Measurements from ENCODE around the gene CES5A.
"Not testable (repeated sequence)": the region's sequence is repeated elsewhere in the genome, so short reads cannot be mapped to it uniquely, and the experiment has no call there.

The CES5A gene

DNA sequence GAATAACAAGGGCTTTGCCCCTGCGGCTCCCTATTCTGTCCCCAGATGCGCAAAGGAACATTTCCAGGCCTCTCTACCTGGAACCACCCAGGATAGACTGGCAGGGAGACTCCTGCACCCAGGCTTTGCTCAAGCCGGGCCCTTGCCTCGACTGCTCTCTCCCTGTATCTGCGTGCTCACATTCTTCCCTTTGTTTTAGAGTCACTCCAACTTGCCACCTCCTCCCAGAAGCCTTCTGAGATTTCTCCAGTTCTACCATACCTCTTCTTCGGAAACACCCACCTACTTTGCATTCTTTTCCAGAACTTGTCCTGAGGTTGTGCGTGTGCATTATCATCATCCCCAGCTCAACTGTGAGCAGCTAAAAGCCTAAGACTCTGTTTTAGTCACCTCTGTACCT, 3.0 kb downstream of the CES5A start:
- DNase-seq, result no peak

DNA sequence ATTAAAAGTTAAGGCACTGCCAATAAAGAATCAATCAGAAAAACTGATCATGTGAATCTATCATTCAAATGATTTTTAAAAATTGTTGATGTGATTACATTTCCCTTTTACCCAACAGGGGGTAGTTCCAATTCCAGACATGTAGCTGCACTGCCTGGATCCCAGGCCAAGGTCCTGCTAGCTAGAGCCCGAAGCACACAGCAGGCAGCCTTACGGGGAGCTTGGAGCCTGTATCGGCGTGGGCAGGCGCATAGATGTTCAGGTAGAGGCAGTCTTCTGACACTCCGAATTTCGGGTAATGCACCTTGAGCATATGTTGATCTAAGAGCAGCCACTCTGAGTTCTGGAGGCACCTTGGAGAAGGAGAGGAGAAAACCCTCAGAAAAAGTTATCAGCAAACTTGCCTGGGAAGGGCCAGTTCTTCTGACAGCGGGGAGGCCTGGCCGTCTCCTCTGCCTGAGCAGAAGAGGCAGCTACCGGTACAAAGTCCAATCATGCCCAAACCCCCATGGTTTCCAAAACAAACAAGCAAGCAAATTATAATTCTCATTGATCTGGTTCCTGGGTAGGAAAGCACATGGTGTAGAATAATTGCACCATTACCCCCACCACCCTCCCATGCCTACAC, 3.6 kb downstream of the CES5A start:
- peak; percentile 24 for DNase-seq

DNA sequence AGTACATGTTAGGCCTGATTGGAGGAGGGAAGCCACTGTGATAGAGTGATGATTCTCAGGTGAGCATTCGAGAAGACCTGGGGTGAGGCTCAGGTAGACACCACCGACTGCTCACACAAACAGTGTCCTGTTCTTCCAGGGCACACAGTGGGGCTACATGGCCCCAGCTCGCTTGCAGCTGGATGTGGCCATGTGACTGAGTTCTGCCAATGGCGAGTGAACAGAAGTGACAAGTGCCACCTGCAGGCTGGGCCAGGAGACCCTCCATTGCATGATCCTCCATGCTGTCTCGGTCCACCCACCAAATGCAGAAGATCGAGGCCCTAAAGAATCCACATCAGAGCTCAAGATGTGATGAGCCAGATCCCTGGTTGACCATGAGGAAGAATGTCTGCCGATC, 6.2 kb downstream of the CES5A start:
- no peak for DNase-seq

DNA sequence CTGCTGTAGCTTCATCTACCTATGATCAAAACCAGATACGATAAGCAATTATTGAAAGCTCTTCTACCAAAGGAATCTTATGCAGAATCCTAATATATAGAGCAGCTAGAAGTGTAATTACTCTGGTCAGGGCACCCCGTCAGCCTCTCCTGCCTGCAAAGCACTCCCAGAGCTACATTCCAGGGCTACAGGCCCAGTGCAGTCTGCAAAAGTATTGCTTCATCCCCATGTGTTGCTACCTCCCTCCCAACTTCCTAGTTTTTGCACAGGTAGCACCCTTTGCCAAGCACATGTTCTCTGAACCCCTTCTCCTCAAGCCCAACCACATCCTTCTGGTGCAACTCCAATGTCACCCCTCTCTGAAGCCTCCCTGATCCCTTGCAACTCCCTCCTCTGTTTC, 7.0 kb downstream of the CES5A start:
- DNase-seq, result no peak

DNA sequence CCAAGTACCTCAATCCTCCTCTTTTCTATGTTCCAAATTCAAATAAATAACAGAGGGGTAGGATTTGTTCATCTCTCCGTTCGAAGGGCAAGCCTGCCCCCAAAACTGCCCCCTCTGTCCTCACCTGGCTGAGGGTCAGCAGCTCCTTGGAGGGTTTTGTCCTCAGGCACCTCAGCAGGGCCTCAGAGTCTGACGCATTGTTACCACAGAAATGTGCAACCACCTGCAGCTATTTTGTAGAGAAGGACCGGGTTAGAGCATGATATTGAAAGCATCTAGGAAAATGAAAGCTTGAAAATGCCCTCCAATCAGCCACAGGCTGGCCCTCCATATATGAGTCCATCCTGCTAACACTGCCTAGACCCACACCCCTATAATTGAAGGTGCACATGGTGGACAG, 13.9 kb downstream of the CES5A start:
- no peak for DNase-seq

DNA sequence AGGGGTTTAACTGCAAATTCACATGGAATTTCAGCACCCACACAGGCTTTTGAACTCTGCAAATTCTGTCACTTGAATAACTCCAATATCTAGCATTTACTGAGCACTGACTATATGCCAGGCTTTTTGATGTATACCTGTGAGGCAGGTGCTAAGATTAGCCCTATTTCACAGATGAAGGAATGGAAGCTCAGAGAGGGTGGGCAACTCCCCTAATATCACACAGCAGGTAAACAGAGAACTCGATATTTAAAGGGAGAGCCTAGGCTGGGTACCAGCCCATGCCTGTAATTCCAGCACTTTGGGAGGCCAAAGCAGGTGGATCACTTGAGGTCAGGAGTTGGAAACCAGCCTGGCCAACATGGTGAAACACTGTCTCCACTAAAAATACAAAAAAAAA, 17.5 kb downstream of the CES5A start:
- DNase-seq, result not testable (repeated sequence)

DNA sequence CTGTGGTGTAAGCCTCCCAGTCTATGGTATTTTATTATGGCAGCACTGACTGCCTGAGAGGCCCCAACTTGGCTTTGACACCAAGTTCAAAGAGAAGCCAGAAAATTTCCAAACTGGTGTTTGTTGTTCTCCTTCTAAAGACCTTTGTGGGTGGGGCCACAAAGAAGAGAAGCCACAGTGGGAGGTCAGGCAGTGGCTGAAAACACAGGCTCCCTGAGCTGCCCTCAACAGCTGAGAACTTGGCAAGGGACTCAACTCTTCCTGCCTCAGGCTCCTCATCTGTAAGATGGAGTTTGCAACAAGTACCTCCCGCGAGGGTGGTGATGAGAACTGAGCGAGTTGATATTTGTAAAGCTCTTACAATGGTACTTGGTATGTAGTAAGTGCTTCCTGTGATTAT, 18.2 kb downstream of the CES5A start:
- no peak for DNase-seq

DNA sequence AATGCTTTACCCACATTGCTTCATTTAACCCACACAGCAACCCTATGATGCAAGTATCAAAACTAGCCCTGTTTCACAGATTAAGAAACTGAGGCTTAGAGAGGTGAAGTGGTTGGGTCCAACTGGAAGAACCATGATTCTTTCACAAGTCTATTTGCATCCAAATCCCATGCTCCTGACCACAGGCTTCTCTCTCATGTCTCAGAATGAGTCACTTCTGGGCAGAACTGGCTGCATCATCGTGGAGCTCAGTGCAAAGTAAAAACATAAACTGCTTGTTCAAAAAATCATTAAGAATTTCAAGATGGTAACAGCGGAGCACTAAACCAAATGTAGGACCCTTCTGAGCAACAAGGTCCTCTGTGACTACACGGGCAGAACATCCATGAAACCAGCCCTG, 22.1 kb downstream of the CES5A start:
- DNase-seq, result no peak

DNA sequence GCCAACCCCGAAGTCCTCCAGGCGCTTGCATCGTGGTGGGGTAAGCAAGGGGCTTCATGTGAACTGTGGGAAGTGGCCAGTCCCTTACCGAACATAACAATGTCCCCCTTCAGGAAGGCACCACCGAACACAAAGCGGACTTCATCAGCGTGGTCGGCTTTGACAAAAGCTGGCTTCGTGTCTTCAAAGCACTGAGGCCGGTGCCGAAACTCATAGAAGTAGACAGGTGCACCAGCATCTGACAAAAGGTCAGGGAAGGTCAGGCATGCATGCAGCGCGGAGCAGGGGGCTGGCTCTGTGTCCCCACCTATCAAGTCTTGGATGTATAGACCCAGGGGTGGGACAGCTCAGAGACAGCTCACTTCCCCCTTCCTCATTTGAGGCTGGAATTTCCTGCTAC, 25.6 kb downstream of the CES5A start:
- no peak for DNase-seq

DNA sequence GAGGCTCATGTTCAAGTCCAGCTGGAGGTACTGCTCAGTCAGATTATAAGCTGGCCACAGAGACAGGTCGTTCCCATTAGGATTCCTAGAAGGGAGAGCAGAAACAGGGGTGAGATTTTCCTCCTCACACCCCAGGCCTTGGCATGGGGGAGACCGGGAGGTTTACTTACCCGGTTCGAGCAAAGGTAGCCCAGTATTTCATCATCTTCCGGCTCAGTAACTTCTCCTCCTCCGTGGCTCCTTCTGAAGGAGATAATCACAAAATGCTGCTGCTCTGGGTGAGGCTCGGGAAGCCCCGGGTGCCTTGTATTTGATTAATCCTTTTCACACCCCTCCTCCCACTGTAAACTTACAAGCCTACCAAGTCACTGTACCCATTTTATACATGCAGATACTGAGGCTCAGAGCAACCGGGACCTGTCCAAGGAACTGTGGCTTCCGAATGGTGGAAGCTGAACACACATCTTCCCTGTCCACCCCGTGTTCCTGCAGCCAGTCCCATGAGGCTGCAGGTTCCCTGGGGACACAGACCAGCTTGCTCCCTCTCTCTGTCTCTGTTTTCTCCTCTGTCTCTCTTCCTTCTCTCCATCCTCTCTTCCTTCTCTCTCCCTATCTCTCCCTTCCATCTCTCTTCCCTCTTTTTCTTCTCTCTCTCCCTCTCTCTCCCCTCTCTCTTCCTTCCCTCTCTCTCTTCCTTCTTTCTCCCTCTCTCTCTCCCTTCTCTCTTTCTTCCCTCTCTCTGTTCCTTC, 28.4 kb downstream of the CES5A start:
- no peak for DNase-seq

DNA sequence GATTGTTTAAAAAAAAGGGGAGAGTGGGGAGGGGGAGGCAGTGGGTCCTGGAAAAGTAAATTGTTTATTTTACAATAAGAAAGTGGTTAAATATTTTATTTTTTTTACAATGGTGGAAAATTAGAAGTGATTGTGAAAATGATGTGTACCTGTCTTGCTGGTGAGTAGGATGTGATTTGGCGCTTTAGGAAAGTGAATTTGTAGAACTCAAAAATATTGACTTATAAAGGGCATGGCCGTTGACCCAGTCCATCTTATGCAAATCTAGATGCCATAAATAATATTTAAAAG, 32.1 kb downstream of the CES5A start:
- no peak for DNase-seq

DNA sequence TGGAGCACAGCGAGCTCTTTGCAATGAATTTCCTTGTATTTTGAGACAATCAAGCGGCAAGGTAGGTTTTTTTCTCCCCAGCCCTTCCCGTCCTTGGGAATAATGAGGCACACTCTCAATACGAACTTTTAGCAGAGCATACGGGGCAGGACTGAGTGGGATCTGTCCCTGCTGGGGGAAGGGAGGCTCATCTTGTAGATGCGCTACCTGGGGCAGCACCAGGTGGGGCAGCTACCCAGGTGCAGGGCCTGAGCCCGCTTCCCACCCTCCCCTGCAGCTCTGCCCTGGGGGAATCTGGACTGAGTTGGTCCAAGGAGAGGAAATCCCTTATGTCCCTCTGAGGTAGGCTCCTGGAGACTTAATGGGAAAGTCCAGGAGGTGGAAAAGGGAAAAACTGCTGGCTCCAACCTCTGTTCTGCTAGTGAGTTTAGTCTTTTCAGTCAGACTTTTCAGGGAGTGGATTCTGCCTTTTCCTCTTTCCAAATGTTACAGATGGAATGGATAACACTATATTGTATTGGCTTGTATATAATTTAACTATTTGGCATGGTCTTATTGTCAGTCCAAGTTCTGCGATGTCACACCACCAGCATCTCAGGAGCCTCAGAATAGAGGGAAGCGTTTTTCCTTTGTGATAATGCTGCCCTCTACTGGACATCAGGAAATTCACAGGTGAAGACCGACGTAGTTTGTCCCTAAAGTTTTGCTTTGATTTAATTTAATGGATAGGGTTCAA, 32.6 kb downstream of the CES5A start:
- peak; percentile 68 for DNase-seq

DNA sequence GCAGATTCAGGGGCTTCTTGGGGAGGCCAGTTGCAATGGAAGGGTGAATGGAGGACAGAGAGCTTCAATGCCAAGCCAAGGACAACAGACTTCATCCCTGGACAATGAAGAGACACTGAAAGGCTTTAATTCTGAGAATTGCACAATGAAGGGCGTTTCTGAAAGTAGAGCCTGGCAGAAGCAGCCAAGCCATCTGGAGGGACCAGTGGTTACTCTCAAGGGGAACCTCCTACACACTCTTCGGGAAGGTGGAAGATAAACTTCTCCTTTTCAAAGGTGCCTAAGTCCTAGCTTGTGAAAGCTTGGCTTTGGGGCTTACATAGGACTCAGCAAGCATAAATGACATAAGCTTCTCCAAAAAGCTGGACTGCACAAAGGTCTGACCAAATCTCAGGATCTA, 36.1 kb downstream of the CES5A start:
- no peak for DNase-seq

DNA sequence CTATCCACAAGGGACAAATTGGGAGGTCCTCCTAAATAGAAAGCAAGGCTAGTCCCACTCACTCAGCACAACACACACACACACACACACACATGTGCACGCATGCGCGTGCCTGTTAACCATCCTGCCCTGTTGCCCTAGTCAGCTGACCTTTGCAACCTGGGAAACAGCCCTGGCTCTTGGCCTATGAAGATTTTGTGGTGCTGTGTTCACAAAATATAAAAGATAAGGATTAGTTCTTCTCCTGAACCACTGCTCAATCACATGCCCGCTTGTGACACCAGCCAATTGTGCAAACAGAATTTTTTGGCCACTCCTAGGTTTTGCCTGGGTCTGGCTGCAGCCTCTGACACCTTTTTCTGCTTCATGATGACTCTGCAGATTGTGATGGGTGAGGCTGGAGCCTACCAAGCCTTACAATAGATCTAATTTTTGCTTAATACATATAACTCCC, 39.0 kb downstream of the CES5A start:
- no peak for DNase-seq

DNA sequence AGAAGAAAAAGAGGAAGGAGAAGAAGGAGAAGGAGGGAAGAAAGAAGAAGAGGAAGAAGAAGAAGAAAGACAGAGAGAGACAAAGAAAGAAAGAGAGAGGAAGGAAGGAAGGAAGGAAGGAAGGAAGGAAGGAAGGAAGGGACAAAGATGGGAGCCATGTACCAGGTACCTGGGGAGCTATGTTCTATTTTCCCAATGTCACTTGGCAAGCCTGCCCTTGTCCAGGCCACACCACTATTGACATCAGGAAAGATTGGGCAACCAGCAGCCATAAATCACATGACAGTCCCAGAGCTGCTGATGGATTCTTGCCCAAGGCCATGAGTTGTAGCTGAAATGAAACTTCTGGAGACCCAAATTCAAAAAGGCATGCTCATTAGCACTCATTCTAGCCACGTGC, 39.6 kb downstream of the CES5A start:
- DNase-seq, result no peak

DNA sequence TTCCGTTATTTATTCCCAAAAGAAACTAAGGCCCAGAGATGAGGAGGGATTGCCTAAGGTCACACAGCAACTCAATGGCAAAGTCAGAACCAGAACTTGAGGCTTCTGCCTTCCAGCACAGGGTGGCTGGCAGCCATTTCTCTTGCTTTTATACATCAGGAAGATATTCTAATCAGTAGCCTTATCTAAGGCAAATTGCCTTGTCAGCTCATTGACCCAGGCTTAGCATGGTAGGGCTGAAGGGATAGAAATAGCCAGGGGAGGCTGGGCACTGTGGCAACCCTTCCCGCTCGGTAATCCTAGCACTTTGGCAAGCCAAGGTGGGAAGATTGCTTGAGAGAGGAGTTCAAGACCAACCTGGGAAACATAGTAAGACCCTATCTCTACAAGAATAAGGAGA, 40.0 kb downstream of the CES5A start:
- DNase-seq, result not testable (repeated sequence)

DNA sequence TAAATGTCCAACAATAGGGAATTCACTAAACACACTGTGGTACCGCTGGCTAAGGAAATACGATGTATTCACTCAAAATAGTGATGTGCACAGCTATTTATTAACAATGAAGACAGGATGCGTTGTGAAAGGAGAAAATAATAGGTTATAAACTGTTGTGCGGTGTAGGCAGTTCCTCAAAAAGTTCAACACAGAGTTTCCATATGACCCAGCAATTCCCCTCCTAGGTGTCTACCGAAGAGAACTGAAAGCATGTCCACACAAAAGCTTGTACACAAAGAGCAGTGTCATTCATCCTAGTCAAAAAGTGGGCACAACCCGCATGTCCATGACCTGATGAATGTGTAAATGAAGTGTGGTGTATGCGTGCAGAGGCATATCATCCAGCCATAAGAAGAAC, 41.1 kb downstream of the CES5A start:
- DNase-seq, result no peak

DNA sequence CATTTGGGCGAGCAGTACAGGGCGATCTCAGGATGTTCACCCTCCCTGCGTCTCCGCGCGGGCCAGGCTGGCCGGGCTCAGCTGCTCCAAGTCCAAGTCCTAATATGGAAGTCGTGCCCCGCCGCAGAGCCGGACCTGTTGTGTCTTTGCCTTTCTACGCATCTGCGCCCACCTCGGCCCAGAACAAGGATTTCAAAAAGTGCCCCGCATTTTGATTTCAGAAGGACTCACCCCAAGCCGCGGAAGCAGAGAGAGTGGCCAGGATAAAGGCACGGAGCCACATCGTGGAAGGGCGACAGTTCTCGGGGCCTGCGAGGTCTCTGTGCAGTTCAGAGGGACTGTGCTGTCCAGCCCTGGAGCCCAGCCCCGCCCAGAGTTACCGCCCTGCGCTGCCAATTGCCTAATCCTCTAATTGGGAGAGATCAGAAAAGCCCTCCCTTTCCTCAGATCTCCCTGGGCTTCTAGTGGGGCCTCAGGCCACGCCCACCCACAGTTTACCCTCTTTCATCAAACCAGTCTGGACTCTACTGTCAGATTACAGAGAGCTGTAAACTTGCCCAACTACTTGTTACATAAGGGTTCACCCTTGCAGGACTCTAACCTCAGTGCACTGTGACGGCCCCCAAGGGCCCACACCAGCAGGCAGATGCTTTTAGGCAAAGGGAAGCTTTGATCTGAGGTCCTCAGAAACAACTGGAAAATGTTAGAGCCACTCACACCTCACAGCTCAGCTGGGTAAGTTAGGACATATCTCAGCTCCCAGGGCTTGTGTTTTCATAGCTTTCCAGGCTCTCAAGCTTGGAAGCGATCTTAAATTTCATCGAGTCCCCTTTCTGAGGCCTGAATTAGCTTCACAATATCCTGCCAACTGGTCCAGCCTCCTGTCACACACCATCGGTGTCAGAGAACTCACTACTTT, 42.1 kb downstream of the CES5A start, which contains the start of gene CES1:
Gene CES1, minus strand, starts transcription at position 324 of the 919 bp plus-strand sequence. Its CDS starts 41 bp downstream, at position 283.
- DNase-seq, result no peak

DNA sequence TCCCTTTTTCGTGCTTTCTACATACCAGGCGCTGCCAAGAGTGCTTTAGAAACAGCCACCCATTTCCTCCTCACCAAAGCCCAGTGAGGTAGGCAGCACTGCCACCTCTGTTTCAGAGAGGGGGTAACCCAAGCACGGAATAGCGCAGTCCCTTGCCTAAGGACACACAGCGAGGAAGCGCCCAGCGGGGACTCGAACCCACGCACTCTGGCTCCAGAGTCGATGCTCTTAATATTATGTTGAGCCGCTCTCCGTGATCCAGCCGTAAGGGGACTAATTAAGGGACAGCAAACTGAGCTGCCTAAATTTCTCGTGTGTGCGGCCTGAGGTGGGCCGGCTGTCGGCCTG, 42.8 kb downstream of the CES5A start:
- no peak for DNase-seq

DNA sequence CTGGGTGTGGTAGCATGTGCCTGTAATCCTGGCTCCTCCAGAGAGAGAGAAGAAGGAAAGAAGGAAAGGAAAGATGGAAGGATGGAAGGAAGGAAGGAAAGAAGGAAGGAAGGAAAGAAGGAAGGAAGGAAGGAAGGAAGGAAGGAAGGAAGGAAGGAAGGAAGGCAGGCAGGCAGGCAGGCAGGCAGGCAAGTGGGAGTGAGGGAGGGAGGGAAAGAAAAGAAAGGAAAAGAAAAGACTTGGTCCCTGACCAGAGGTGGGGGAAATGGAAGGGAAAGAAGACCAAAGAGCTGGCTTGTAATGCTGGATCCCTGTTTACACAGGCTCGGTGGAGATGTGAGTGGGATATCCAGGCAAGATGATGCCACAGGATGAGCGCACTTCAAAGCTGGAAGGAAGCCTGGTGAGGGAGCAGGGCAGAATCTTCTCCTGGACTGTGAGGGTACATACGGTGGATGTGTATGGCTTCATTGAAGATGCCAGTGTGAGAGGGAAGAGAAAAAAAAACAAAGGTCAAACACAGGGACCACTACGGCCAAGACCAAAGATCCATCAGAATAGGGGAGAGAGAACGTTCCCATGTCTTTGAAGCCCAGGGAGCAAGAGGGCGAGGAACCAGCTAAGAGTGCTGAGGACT, 44.4 kb downstream of the CES5A start:
- DNase-seq, result no peak

DNA sequence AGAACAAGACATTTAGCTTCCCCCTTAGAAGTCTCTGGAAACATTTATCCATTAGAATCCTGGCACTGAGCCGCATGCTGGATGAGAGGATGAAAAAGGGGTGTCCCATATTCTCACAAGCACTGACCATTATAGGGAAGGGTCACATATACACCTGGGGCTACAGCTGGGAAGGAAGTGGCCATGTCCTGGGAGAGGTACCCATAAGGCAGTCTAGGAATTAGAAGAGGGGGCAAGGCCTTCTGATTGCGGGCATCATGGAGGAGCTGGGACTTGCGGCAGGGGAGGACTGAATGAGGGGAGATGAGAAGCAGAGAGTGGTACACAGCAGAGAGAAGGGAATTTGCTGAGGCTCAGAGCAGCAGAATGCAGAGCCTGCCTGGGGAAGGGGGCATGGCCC, 45.9 kb downstream of the CES5A start:
- not testable (repeated sequence) for DNase-seq

DNA sequence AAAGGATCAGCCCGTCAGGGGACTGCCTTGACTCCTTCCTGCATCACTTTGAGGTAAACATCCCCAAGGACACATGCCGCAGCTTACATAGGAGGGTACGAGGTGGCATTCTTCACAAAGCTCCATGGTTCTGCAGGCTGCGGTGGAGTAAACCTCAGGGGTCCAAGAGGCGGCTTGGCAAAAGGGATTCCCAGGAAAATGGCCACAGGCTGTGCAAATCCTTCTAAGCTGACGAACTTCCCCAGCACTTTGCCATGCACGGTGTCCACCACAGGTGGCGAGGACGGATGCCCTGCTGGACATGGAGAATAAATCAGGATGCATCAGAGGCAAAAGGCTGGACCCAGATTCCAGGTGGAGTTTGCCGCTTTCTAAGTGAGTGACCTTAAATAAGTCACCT, 46.5 kb downstream of the CES5A start:
- no peak for DNase-seq
